Measurements from ENCODE around the gene HSPA12A.

HSPA12A gene, protein sequence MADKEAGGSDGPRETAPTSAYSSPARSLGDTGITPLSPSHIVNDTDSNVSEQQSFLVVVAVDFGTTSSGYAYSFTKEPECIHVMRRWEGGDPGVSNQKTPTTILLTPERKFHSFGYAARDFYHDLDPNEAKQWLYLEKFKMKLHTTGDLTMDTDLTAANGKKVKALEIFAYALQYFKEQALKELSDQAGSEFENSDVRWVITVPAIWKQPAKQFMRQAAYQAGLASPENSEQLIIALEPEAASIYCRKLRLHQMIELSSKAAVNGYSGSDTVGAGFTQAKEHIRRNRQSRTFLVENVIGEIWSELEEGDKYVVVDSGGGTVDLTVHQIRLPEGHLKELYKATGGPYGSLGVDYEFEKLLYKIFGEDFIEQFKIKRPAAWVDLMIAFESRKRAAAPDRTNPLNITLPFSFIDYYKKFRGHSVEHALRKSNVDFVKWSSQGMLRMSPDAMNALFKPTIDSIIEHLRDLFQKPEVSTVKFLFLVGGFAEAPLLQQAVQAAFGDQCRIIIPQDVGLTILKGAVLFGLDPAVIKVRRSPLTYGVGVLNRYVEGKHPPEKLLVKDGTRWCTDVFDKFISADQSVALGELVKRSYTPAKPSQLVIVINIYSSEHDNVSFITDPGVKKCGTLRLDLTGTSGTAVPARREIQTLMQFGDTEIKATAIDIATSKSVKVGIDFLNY

GRCh38 chr10:116742367-116743265, at the start of gene HSPA12A:
Gene HSPA12A, minus strand, starts transcription at chr10:116742566. Its CDS starts 97 bp downstream, at chr10:116742469.
- no peak for DNase-seq

DNA sequence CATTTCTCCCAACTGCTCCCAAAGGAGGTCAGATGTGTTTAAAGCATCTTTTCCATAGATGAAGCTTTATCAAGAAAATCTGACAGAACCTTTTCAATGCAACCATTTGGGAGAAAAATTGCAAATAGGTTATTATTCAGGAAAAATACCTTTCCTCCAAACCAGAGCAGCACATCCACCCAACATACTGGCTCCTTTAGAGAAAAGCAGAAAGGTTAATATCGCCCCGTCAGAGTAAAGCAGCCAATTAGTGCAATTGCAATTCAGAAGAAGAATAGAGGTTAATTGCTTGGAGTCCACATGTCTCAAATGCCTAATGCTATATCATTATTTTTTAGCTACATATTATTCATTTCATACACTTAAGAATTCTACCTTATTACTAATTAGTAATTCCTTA, 48.9 kb upstream of the HSPA12A start:
- DNase-seq, result no peak

- DNase-seq, result peak; percentile 14
These were observed 45.7 kb upstream of the HSPA12A start for GRCh38 chr10:116787893-116788665.

GRCh38 chr10:116787053-116787659, 44.8 kb upstream of the HSPA12A start:
- no peak for DNase-seq

DNA sequence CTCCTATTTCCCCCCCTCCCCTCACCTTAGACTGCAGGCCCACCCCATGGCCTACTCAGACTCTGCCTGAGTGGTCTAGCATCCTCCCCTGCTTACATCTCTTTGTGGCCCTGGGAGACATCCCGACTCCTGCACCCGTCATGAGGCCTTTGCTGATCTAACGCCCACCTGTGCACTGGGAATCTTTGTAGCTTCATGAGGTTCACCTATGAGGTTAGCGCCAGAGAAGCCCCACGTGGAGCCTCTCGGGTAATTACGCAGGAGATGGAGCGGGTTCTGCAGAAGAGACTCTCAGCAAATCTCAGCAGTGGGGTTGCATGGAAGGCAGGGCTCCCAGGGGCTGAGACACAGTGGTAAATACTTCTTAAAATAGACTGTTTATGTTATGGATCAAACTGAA, 43.5 kb upstream of the HSPA12A start:
- DNase-seq, result no peak

DNA sequence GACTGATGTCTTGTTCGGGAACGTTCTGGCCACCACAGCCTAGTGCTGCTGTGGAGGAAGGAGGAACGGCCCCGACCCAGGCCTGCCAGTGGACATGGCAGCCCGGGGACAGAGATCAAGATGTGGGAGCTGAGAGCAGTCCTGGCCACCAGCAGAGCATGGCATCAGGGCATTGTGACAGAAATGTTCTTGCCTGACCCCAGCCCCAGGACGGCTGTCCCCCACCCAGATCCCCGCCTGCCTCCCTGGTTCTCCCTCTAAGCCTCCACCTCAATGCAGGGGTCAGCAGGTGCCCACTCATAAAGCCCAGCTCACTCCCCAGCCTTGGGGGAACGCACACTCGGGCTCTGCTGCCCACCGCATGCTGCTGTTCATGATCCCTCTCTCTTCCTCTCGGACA, 42.9 kb upstream of the HSPA12A start:
- no peak for DNase-seq

GRCh38 chr10:116784651-116785050, 42.3 kb upstream of the HSPA12A start:
- no peak for DNase-seq

- no peak for DNase-seq
These were observed 41.7 kb upstream of the HSPA12A start for GRCh38 chr10:116784035-116784434.

DNA sequence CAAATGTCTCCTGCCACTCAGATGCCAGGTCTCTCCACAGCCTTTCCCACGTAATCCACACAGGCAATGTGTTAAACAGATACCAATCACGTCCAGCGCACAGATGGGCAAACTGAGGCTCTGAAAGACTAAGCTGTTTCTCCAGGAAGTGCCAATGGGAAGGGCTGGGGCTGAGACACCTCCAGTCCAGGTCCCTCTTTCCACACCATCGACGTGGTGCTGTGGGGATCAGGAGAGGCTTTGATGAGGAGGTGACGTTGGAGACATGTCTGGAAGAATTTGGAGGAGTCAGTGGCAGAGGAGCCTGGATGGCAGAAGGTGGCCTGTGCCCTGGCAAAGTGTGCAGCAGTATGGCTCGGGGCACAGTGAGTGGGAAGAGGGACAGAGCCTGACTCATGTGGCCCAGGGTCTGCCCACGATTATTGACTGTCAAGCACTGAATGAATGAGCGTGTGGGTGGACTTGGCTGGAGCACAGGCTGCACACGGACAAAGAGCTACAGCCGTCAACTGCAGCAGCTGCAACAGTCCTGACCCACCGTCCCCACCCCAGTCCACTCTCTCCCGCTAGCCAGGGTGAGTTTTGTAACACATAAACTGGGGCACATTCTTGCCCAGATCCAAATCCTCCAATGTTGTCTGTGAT, 40.8 kb upstream of the HSPA12A start:
- DNase-seq, result no peak

DNA sequence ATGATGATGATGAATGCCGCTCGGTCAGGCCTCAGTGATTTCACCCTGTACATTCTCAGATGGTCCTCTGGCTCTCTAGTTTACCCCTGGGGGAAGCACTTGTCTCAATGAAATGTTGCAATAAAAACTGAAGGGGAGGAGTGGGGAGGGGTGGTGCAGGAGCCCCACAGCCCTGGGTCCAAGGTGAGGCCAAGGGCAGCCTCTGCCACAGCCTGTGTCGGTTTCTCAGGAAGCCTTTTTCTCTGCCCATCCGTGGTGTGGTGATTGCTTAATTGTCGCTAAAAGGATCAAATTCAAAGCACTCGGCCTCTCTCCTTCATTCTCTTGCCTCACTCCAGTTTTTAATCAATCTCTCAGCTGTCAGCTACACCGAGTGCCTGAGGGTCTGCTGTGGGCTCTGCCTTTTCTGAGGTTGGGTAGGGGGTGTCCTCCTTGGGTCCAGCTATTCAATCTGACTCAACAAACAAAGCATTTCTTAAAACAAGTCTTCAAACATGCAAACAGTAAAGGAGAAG, 39.1 kb upstream of the HSPA12A start:
- no peak for DNase-seq

DNA sequence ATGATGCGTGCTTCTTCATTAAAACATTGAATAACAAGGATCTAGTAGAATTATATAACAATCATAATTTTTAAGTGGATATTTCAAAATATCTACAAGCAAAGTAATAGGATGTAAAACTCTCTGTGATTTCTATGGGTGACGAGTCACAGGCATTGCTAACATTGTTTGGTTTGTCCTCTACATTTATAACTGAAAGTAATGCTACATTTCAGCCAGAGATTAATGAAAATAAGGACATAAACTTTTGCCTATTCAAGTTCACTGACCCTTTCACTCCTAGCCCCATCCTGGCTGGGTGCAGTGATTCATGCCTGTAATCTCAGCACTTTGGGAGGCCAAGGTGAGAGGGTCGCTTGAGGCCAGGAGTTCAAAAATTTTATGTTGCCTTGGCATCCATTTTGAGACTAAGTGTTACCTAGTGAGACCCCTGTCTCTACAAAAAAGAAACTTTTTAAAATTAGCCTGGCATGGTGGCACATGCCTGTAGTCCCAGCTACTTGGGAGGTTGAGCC, 38.4 kb upstream of the HSPA12A start:
- DNase-seq, result no peak

- DNase-seq, result no peak
These were observed 36.8 kb upstream of the HSPA12A start for GRCh38 chr10:116779076-116779687.

DNA sequence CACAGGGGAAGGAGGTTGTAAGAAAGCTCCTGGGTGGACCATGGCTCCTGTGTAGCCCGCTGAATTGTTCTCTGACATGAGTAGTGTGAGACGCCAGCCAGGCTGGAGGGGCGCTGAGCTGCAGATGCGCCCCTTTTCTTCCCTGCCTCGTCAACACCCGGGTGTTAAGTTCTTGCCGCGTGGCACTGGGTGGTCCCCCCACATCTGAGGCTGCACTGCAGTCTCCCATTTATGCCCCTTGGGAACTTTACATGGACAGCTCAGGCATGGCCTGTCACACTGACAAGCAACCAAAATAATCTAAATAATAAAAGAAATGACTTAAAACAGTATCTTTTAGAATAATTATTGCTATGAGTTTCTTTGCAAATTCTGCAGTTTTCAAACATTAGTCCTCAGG, 34.6 kb upstream of the HSPA12A start:
- no peak for DNase-seq

DNA sequence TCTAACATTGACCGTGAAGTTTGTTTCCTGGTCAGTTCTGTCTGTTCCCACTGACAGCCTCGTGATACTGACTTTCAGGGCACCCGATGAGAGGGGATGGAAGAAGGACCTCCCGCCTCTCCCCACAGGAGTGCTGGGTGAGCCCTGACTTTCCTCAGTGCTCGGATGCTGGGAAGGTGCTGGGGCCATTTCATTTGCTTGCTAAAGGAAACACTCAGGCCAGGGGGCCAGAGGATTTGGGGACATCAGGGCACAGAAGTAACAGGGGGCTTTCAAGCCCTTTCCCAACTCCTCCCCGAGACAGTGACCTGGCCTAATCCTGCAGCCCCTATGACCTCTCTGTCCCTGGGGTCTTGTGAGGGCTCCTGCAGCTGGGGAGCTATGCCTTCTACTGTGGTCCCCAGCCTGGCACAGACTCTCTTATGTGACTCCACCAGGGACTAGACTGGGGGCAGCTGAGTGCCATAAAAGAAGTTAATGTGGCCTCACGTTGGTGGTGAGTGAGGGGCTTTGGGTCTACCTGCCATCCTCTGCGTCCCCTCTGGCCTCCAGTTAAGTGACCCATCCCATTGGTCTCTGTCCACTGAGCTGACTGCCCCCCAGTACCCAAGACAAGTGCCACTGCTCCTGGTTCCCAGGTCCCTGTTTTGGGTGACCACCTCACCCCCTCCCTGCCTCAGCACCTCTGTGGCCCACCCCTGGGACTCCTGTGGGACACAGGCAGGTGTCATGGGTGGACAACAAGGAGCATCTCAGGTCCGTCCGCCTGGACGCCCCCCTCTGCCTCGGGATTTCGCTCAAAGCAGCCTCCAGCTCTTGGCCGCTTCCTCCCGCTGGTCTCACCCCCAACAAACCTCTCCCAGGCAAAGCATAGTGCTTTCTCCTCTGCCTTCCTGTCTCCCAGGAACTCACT, 33.4 kb upstream of the HSPA12A start:
- DNase-seq, result no peak

- no peak for DNase-seq
These were observed 32.4 kb upstream of the HSPA12A start for GRCh38 chr10:116774728-116775151.

DNA sequence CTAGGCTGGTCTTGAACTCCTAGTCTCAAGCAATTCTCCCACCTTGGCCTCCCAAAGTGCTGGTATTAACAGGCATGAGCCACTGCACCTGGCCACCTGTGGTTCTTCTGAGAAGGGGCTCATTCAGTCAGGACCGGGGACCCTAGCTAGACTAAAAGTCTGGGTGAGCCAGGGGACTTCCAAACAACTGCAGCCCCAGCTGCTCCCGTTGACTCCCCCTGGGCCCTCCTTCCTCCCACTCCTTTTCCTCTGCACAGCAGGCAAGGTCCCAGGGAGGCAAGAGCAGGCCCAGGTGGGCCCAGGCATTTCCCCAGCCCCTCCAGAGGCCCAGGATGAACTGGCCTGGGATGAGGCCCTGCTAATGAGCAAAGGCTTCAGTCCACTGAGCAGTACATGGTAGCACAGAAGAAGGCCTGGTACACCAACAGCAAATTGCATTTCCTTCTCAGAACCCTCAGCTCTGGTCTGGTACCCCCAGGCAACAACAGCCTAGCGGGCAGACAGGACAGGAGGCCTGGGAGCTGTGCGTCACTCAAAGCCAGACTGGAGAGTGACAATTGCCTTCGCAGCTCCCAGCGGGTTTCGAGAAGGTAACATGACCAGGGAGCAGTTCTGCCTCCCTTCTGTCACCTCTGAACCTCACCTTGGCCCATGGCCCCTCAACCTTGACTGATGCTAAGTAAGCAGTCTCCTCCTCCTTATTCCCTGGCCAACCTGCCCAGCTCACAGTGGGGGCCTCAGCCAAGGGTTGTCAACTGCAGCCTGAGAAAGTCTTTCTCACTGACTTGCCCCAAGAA, 30.7 kb upstream of the HSPA12A start:
- DNase-seq, result no peak

- DNase-seq, result no peak
These were observed 29.7 kb upstream of the HSPA12A start for GRCh38 chr10:116771959-116772585.
